HG03060 (cell line): ENCODE measurements around the gene NIPAL1.
"Not testable (repeated sequence)": the region's sequence is repeated elsewhere in the genome, so short reads cannot be mapped to it uniquely, and the experiment has no call there.

Experiments used
- ATAC-seq: cut with Tn5 transposase; IDR thresholded peaks from one replicate; pipeline ENCODE4 v1.9.1; 2021; ENCODE audit warnings: low read depth, moderate number of reproducible peaks; ENCODE audit not compliant: unreplicated experiment

Gene NIPAL1

DNA sequence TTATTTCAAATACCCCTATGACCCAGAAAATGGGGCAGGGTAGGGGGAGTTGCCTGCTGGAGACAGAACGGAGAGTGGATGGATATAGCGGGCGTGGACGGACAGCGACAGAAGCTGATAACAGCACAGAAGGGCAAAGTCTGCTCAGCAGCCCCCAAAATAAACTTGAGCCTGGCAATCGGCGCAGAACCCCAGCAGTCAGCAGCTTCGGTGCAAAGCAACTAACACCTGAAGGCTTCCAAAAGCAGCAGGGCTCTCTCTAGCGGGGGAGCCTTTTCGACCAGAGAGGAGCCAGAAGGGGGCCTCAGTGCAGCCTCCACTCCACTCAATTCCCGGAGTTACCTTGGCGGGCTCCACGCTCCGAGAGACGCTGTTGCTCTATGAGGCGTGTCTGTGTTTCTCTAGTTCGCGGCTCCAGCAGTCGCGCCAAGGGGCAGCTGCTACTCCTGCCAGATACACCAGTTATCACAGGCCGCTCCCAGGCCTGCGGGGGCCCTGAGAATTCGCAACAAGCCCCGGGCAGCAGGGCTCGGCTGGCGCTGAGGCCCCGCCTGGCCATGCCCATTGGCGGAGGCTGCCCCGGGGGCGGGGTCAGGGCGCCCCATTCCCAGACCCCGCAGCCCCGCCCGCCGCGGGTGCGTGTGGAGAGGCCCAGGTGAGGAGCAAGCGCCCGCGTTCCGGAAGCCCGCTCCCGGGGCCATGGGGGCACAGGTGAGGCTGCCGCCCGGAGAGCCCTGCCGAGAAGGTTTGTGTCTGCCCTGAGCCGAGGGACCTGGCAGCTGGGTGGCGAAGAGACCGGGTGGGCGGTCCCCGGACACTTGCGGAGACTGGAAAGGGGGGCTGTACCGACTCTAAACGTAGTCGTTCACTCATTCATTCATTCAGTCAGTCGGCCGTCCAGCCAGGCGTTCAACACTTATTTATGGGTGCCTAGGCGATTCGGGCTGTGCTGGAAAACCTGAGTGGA lies at the start of gene NIPAL1, which contains the start of gene CNGA1:
TSS of gene NIPAL1 (plus strand) at position 632 of the 967 bp plus-strand sequence. CDS start at position 700, 68 bp downstream.
TSS of gene CNGA1 (minus strand) at position 541 of the 967 bp plus-strand sequence. CDS start 63,992 bp downstream, outside the sequence.
- peak; percentile 68 for ATAC-seq

GRCh38 chr4:47968847-47969246 lies 47.7 kb upstream of the NIPAL1 start:
- no peak for ATAC-seq

GRCh38 chr4:47972181-47972580 lies 44.4 kb upstream of the NIPAL1 start:
- ATAC-seq, result no peak

DNA sequence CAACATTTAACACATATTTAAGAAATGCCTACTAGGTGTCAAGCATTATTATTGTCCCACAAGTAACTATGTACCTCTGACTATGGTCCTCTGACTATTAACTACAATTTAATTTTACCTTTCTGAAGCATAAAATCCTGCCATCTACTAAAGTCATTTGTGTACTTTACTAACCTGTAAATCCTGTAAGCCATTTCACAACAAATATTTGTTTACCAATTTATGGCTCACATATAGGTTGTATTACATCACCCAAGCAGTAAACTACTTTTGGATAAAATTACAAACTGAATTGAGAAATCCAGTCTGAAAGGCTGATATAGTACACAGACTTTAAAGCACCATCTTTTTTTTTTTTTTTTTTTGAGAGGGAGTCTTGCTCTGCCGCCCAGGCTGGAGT lies 43.9 kb upstream of the NIPAL1 start:
- ATAC-seq, result no peak

GRCh38 chr4:47974566-47974965 lies 42.0 kb upstream of the NIPAL1 start:
- no peak for ATAC-seq

DNA sequence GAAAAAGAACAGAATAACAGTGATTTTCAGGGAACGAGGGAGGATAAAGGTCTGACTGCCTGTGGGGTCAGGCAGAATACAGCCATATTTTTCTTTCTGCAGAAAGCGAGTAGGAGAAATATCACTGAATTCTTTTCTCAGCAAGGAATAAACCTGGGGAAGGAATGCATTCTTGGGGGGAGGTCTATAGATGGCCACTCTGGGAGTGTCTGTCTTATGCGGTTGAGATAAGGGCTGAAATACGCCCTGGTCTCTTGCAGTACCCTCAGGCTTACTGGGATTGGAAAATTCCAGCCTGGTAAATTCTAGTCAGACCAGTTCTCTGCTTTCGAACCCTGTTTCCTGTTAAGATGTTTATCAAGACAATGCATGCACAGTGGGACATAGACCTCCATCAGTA lies 26.4 kb upstream of the NIPAL1 start:
- ATAC-seq, result no peak

- ATAC-seq, result not testable (repeated sequence)
Observed at GRCh38 chr4:47992475-47992874, 24.1 kb upstream of the NIPAL1 start.

- no peak for ATAC-seq
Observed at GRCh38 chr4:47996021-47996420, 20.6 kb upstream of the NIPAL1 start.

DNA sequence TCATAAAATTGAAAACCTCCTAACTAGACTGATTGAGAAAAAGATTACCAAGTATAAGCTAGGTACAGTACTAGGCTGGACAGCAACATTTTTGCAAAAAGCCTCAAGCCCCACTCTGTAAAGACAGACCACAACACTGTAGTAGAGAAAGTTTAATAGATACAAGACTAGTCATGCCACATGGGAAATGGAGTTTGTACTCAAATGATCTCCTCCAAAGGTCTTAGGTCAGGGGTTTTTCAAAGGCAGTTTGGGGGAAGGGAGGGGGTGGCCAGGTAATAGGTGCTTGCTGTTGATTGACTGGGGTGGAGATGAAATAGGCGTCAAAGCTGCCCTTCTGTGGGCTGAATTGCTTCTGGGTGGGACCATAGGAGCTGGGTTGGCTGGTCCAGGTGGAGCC lies 14.3 kb upstream of the NIPAL1 start:
- ATAC-seq, result no peak

DNA sequence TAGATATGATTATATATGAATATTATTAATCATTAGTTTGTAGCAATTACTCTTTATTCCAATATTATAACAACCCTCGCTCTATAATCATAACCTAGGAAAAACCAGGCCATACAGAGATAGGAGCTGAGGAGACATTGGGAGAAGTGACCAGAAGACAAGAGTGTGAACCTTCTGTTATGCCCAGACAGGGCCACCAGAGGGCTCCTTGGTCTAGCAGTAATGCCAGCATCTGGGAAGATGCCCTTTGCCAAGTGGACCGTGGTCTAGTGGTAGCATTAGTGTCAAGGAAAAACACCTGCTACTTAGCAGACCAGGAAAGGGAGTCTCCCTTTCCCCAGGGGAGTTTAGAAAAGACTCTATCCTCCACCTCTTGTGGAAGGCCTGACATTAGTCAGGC lies 13.0 kb upstream of the NIPAL1 start:
- ATAC-seq, result not testable (repeated sequence)

DNA sequence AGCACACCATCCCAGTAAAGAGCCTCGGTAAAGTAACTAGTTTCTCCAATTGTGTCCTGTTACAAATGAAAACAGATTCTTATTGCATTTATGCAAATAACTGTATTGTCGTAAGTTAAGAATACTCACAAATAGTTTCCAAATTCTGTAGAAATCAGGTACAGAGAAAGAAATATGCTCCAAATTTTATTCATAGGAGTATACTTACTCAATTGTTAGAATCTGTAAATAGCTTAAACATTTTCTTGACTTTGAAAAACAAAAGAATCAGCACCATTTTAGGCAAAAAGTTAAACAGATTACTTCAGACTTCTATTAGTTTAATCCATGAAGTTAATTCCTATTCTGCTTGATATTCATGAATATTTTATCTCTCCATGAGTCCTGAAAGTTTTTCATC lies 10.8 kb upstream of the NIPAL1 start:
- no peak for ATAC-seq

DNA sequence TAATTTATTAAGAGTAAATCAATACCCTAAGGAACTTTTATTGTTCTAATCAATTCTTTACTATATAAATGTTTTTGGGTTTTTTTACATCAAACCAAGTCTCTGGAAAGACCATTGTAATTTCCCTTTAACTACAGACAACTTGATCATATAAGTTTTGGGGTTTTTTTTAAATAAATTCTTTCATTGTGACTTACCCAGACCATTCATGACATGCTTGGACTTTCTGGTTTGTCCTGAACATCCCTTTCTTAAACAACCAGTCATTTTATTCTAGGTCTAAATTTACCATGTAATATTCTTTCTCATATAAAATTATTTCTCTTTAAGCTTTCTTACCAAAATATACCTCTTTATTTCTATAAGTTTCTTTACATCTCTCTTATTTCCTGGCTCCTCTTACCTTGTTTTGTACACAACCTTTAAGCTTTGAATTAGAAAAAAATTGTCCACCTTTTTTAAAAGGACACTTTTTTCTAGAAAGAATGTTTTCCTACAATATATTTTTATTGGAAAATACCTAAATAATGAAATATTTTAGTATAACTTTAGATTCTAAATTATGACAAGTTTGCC lies 8.5 kb upstream of the NIPAL1 start:
- ATAC-seq, result no peak

DNA sequence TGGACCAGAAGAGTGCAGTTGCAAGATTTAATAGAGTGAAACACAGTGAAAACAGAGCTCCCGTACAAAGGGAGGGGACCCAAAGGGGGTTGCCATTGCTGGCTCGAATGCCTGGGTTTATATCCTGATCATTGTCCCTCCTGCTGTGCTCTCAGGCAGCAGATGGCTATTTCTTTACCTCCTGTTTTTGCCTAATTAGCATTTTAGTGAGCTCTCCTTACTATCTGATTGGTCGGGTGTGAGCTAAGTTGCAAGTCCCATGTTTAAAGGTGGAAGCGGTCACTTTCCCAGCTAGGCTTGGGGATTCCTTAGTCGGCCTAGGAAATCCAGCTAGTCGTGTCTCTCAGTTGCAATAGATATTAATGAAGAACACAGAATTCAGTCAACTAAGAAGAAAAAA lies 5.7 kb upstream of the NIPAL1 start:
- ATAC-seq, result not testable (repeated sequence)

- ATAC-seq, result no peak
Observed at GRCh38 chr4:48011722-48012121, 4.8 kb upstream of the NIPAL1 start.

DNA sequence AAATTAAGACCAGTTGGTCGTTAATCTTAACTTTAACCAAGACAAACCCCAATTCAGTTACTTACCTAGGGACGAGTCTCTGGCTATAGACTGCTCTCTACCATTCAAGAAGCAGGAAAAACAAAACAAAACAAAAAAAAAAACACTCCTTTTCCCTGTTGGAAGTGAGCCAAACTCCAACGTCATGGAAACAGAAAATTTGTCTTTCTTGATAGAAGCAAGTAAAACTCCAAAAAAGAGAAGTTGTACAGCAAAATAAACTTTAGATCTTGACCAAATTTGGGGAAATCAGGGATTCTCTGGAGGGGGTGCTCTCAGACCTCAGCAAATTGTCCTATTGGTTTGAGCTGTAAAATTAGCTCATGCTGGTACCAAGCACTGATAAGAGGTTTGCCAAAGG lies 3.7 kb upstream of the NIPAL1 start:
- no peak for ATAC-seq

GRCh38 chr4:48015216-48015615 lies 1.4 kb upstream of the NIPAL1 start:
- ATAC-seq, result no peak

GRCh38 chr4:48015678-48016077 lies 894 bp upstream of the NIPAL1 start:
- ATAC-seq, result no peak

DNA sequence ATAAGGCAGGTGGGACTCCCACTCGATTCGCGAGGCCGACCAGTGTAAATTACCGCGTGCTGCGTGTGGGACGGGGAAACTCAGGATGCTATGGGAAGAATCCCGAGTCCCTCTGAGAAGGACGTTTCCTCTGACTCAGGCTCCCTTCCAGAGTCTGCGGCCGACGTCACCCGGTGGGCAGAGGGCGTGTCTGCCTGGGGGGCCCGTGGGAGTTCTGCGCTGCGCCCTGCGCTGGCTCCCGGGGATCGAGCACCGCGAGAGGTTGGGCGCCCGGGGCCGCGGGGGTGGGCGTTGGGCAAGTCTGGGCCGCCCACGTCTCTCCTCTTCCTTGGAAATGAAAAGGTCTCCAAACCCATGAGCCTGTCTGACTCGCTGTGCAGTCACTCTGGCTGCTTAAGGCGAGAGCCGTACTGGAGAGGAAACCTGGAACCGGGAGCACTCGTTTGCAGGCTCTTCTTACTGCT lies 568 bp downstream of the NIPAL1 start:
- ATAC-seq, result no peak

DNA sequence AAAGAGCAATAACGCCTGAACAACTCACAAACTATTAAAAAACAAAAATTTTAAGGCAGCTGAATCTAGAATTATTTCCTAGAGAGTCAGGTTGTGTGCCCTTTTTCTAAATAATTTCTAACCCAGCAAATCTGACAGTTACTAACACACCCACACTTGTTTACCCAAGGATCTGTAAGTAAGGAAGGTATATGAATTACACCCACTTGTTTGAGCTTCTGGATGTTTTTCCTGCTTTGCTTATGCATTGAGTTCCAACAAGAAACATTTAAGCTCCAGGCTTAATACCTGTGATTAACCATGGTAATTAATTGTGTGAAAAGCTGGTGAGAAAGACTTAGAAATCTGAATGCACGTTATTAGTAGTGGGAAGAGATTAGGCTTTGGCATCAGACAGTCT lies 1.5 kb downstream of the NIPAL1 start:
- ATAC-seq, result no peak

GRCh38 chr4:48021100-48021499 lies 4.5 kb downstream of the NIPAL1 start:
- no peak for ATAC-seq

DNA sequence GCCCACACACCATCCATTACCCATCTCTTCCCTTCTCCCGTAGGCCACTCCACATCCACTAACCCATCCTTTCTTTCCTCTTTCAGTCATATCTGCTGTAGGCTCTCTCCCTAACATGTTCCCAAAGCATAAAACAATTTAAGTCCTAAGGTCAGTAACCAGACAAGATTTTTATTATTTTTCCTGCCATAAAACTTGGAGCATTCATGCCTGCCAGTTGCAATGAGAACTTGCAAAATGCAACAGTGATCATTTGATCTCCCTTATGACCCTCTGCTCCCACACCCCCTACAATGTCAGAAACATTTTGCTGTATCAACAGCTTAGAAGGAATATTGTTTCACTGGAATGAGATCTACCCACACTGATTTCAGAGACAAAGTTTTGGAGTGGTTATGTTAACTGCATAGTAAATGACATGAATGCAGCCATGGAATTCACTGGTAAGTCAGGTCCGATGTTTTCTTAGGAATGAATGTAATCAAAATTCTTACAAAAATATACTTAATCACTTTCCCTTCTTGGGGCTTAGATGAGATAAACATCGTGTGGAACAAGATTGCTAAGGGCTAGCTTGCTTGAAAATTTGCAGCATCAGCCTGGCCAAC lies 5.7 kb downstream of the NIPAL1 start:
- no peak for ATAC-seq
